Stimulated activated CD4-positive, alpha-beta T cell treated with anti-CD3 and anti-CD28 coated beads, Interleukin-1b, Interleukin-23, amount 100 ng/mL, for 24 hours (primary cell): ENCODE measurements around the gene CINP.
"Not testable (repeated sequence)": the region's sequence is repeated elsewhere in the genome, so short reads cannot be mapped to it uniquely, and the experiment has no call there.

Source experiments
- DNase-seq, 4 experiments: peaks; one replicate each; pipeline ENCODE4 v3.0.0-alpha.2; 2020; ENCODE audit warnings: low read depth in 4 of 4, low spot score in 1 of 4

CINP gene

GRCh38 chr14:102320671-102321455, 41.8 kb downstream of the CINP start:
- DNase-seq, result no peak

GRCh38 chr14:102320033-102320660, 42.5 kb downstream of the CINP start:
- peak in 1 of 4 experiments; percentile 9 for DNase-seq

GRCh38 chr14:102319351-102320032, 43.2 kb downstream of the CINP start, which contains the start of gene ZNF839:
Gene ZNF839 (plus strand): TSS chr14:102319746. CDS start chr14:102319766, 20 bp downstream.
- DNase-seq, result peak; percentile 91 to 95 (median 93)

- DNase-seq, result no peak
Observed at GRCh38 chr14:102318781-102319276, 43.9 kb downstream of the CINP start.

- no peak for DNase-seq
Observed at GRCh38 chr14:102317564-102318248, 45.0 kb downstream of the CINP start.

GRCh38 chr14:102316743-102317563, 45.7 kb downstream of the CINP start:
- peak; percentile 77 to 96 (median 92) for DNase-seq

GRCh38 chr14:102316338-102316742, 46.4 kb downstream of the CINP start:
- DNase-seq, result no peak

- no peak for DNase-seq
Observed at GRCh38 chr14:102315121-102315520, 47.6 kb downstream of the CINP start.

- DNase-seq, result peak; percentile 57 to 77 (median 68)
Observed at GRCh38 chr14:102314242-102315011, 48.3 kb downstream of the CINP start.

- DNase-seq, result peak; percentile 89 to 95 (median 92)
Observed at GRCh38 chr14:102304611-102305506, 57.8 kb downstream of the CINP start, which contains the start of gene MOK. Gene MOK (minus strand): TSS chr14:102305164. CDS start chr14:102304968, 196 bp downstream.

- DNase-seq, result no peak
Observed at GRCh38 chr14:102303664-102304063, 59.0 kb downstream of the CINP start.

- not testable (repeated sequence) for DNase-seq
Observed at GRCh38 chr14:102298303-102299070, 64.2 kb downstream of the CINP start.
